ENCODE results near the gene C2CD4A.
A peak's percentile ranks its signal among the peaks of the same experiment; 100 is the strongest.

Gene C2CD4A, protein sequence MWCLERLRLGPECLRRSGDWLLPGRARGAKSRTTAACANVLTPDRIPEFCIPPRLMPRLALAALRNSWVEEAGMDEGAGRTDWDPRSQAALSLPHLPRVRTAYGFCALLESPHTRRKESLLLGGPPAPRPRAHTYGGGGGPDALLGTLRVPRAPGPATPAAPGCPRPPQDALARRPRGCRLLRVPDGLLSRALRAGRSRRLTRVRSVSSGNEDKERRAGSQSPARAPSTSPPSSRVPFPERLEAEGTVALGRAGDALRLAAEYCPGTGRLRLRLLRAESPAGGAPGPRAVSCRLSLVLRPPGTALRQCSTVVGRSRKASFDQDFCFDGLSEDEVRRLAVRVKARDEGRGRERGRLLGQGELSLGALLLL

DNA sequence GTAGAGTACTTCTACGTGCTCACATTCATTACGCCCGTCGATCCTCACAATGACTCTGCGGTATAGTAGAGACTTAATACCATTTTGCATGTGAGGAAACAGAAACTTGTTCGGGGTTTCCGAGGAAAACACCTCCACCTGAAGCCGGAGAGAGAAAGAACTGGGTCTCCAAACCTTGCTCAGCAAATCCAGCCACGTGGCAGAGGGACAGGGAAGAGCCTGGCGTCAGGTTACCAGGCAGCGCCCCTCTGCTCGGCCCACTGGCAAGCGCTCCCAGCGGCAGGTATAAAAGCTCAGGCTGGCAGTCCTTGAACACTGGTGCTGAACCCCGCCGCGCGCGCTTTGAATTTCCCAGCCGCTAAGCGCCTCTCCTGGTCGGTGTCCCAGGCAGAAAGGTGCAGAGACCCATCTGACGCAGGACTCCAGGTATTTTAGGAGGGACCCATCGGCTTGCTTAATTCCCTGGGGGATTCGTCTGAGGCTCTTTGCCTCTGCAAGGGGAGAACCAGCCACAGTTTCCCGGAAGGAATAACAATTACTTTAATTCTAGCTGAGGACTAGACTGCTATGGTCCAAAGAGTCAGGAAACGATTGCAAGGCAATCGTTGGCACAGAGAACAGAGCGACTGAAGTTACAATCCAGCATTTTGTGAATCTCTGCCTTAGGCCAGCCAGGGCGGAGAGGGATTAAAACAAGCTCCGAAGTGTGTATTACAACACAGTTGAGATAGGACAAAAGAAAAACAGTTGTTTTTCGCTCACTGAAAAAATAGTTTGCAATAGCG, at the start of gene C2CD4A:
Gene C2CD4A (plus strand): TSS at position 315 of the 785 bp plus-strand sequence. CDS start 637 bp downstream, outside the sequence.
- peak in 1 of 3 experiments; percentile 14 for TF ChIP-seq CTCF (IDR thresholded peaks at IDR 0.05; ENCODE audit: unreplicated experiment in 3 of 3)
- Mint-ChIP-seq H3K27ac (no peak within 1 kb of the TSS), H3K4me1 (peaks cover 14% of the 10 kb centered on the region), H3K4me3 (peak within 1 kb of the TSS; percentile 82 to 89 (median 85)), H3K36me3 (ENCODE audit: low read depth) (no peaks in the 10 kb centered on the region), H3K27me3 (ENCODE audit: low read depth) (peaks cover 89% of the 10 kb centered on the region), H3K9me3 (no peaks in the 10 kb centered on the region)

GRCh38 chr15:62020576-62021160, 46.1 kb upstream of the C2CD4A start:
- Mint-ChIP-seq H3K36me3 (ENCODE audit: low read depth) (peaks cover 50% of the 10 kb centered on the region), H3K27me3 (ENCODE audit: low read depth) (no peaks in the 10 kb centered on the region), H3K27ac (no peak overlapping the region), H3K4me3 (no peak overlapping the region), H3K4me1 (no peaks in the 10 kb centered on the region), H3K9me3 (peaks cover 18% of the 10 kb centered on the region)
- TF ChIP-seq CTCF (IDR thresholded peaks at IDR 0.05; ENCODE audit: unreplicated experiment in 3 of 3) = no peak

DNA sequence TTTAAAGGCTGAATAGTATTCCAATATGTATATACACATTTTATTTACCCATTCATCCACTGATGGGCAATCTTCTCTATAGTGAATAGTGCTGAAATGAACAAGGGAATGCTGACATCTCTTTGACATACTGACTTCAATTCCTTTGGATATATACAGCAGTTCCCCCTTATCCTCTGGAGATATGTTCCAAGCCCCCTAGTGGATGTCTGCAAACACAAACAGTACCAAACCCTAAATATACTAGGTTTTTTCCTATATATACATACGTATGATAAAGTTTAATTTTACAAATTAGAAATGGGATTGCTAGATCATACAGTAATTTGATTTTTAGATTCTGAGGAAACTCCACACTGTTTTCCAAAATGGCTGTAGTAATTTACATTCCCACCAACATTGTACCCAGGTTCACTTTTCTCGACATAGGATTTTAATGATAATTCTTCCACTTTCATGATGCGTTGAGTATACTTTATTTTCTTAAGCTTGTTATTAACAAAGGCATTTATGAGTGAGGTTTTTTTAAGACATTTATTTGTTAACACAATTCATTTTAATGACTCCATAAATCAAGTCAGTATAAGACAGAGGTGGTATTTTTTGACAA, 44.7 kb upstream of the C2CD4A start:
- peaks cover 13% of the 10 kb centered on the region for H3K9me3 Mint-ChIP-seq
- peak in 1 of 3 experiments; percentile 40 for TF ChIP-seq CTCF (IDR thresholded peaks at IDR 0.05; ENCODE audit: unreplicated experiment in 3 of 3)
- H3K4me3 Mint-ChIP-seq = no peak overlapping the region
- no peaks in the 10 kb centered on the region for H3K4me1 Mint-ChIP-seq
- H3K27ac Mint-ChIP-seq = no peak overlapping the region
- no peaks in the 10 kb centered on the region for H3K27me3 Mint-ChIP-seq (ENCODE audit: low read depth)
- peaks cover 40% of the 10 kb centered on the region for H3K36me3 Mint-ChIP-seq (ENCODE audit: low read depth)

- peaks cover 12% of the 10 kb centered on the region for H3K36me3 Mint-ChIP-seq (ENCODE audit: low read depth)
- no peaks in the 10 kb centered on the region for H3K27me3 Mint-ChIP-seq (ENCODE audit: low read depth)
- no peaks in the 10 kb centered on the region for H3K9me3 Mint-ChIP-seq
- H3K27ac Mint-ChIP-seq = no peak overlapping the region
- TF ChIP-seq CTCF (IDR thresholded peaks at IDR 0.05; ENCODE audit: unreplicated experiment in 3 of 3) = no peak
- H3K4me3 Mint-ChIP-seq = no peak overlapping the region
- H3K4me1 Mint-ChIP-seq = no peaks in the 10 kb centered on the region
Measured at GRCh38 chr15:62026487-62027262, 40.1 kb upstream of the C2CD4A start.

- Mint-ChIP-seq H3K27me3 (ENCODE audit: low read depth) (no peaks in the 10 kb centered on the region), H3K27ac (no peak overlapping the region), H3K9me3 (no peaks in the 10 kb centered on the region), H3K4me1 (no peaks in the 10 kb centered on the region), H3K36me3 (ENCODE audit: low read depth) (peaks cover 7% of the 10 kb centered on the region), H3K4me3 (no peak overlapping the region)
- no peak for TF ChIP-seq CTCF (IDR thresholded peaks at IDR 0.05; ENCODE audit: unreplicated experiment in 3 of 3)
Measured at GRCh38 chr15:62027263-62027565, 39.6 kb upstream of the C2CD4A start.
